Lower leg skin (tissue), 4 donors: Measurements from ENCODE around the gene CCDC85C. TPM values are rescaled to one million over a fixed set of nuclear protein-coding genes. Genes with fewer than 3 reads are reported as not detected.
"Not testable (repeated sequence)": the region's sequence is repeated elsewhere in the genome, so short reads cannot be mapped to it uniquely, and the experiment has no call there.

Experiments used
- DNase-seq, 2 donors: peaks; one replicate each; pipeline ENCODE4 v3.0.0-alpha.2; 2019; ENCODE audit warnings: low spot score in 2 of 2
- H3K4me3 ChIP-seq: fragments of 200-600 bp; sonication (generic); 2 replicates; pipeline ENCODE4 v1.5.1; 2017; ENCODE audit warnings: mild to moderate bottlenecking, low read depth; ENCODE audit not compliant: poor library complexity, severe bottlenecking
- POLR2A ChIP-seq, 2 donors: fragments of 450-650 bp; IDR thresholded peaks; one replicate each; pipeline ENCODE4 v1.6.1; 2016 to 2017; ENCODE audit warnings: antibody characterized with exemption in 2 of 2, mild to moderate bottlenecking in 1 of 2, moderate library complexity in 1 of 2
- WGBS, 2 donors: methylation state at CpG; one replicate each; pipeline ENCODE4 v1.1.5; 2018; 5-methylcytosine and 5-hydroxymethylcytosine counted together
- intact Hi-C: fragments of 100-400 bp; cut with DNase I; formaldehyde crosslinking; loops from one replicate; pipeline ENCODE4 v1.15.0; 2023; ENCODE audit warnings: low total_unique reads
- total RNA-seq, 4 donors: library from RNA; depleted of rRNA; stranded (reverse); fragments of >200 nt; gene quantifications; one replicate each; pipeline ENCODE4 v1.1.0, GENCODE V29; 2016
- TF ChIP-seq, protein P1 (sequence below), 3 donors: fragments of 450-650 bp; IDR thresholded peaks; one replicate each; pipeline ENCODE4 v1.5.1; 2016; ENCODE audit warnings: antibody characterized with exemption in 3 of 3, mild to moderate bottlenecking in 3 of 3, moderate library complexity in 2 of 3

CCDC85C gene
- total RNA-seq, 4 donors from 2014 or later, result 17.2 to 47.7 (median 33.3) TPM

- TF ChIP-seq, protein P1, sequence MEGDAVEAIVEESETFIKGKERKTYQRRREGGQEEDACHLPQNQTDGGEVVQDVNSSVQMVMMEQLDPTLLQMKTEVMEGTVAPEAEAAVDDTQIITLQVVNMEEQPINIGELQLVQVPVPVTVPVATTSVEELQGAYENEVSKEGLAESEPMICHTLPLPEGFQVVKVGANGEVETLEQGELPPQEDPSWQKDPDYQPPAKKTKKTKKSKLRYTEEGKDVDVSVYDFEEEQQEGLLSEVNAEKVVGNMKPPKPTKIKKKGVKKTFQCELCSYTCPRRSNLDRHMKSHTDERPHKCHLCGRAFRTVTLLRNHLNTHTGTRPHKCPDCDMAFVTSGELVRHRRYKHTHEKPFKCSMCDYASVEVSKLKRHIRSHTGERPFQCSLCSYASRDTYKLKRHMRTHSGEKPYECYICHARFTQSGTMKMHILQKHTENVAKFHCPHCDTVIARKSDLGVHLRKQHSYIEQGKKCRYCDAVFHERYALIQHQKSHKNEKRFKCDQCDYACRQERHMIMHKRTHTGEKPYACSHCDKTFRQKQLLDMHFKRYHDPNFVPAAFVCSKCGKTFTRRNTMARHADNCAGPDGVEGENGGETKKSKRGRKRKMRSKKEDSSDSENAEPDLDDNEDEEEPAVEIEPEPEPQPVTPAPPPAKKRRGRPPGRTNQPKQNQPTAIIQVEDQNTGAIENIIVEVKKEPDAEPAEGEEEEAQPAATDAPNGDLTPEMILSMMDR (IDR thresholded peaks at IDR 0.05), result no peak
- no peak for TF ChIP-seq POLR2A (IDR thresholded peaks at IDR 0.05)
- 88 to 90% methylated on average over 11 of the region's 11 CpGs for WGBS, 2 donors
- no peak overlapping the region for H3K4me3 ChIP-seq
- intact Hi-C loops, result no loop called here
- no peak for DNase-seq
Observed at GRCh38 chr14:99644035-99644587, 40.1 kb upstream of the CCDC85C start.

GRCh38 chr14:99643343-99643742 lies 39.3 kb upstream of the CCDC85C start:
- WGBS, 2 donors, result 69% methylated on average over 6 of the region's 6 CpGs
- intact Hi-C loops, result no loop called here
- TF ChIP-seq, protein P1 (IDR thresholded peaks at IDR 0.05), result no peak
- TF ChIP-seq POLR2A (IDR thresholded peaks at IDR 0.05), result no peak
- no peak overlapping the region for H3K4me3 ChIP-seq
- no peak for DNase-seq

- WGBS, 2 donors, result 92 to 93% methylated on average over 5 of the region's 5 CpGs
- H3K4me3 ChIP-seq, DNase-seq, intact Hi-C loops: not testable (repeated sequence)
Observed at GRCh38 chr14:99642771-99643170, 38.8 kb upstream of the CCDC85C start.

DNA sequence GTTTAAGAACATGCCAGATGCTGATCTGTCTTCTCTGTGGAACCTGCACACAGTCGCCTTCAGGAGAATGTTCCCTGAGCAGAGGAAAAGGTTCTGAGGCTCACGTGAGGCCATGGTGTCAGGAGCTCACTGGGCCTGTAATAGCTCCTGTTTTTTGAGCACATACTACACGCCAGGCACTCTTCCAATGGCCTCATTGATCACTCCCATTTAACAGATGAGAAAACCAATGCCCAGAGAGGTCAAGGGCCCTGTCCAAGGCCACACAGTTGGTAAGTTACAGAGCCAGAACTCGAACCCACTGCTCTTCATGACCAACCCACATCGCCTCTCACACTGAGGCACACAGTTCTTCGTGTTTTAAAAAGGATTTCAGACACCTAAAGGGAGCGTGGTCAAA lies 33.6 kb upstream of the CCDC85C start:
- DNase-seq, result no peak
- 84 to 92% methylated on average over 7 of the region's 7 CpGs for WGBS, 2 donors
- intact Hi-C loops, result no loop called here
- no peak overlapping the region for H3K4me3 ChIP-seq
- no peak for TF ChIP-seq POLR2A (IDR thresholded peaks at IDR 0.05)
- TF ChIP-seq, protein P1 (IDR thresholded peaks at IDR 0.05), result no peak

DNA sequence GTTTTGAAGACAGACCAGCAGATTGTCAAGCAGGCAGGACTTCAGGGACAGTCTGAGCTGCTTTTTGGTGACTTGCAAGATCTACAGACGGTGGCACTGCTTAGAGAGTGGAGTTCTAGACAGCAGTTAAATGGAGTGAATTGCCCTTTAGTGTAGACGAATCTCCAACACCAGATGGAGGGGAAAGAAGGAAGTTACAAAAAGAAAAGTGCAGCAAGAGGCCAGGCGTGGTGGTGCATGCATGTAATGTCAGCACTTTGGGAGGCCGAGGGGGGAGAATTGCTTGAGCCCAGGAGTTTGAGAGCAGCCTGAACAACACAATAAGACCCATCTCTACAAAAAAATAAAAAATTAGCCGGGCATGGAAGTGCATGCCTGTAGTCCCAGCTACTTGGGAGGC lies 32.5 kb upstream of the CCDC85C start:
- no peak for DNase-seq
- intact Hi-C loops, result no loop called here
- H3K4me3 ChIP-seq, result no peak overlapping the region
- WGBS, 2 donors, result 81 to 85% methylated on average over 5 of the region's 5 CpGs
- TF ChIP-seq, protein P1 (IDR thresholded peaks at IDR 0.05), result no peak
- no peak for TF ChIP-seq POLR2A (IDR thresholded peaks at IDR 0.05)

GRCh38 chr14:99635116-99635515 lies 31.1 kb upstream of the CCDC85C start:
- no peak for DNase-seq
- intact Hi-C loops, result no loop called here
- WGBS, 2 donors, result 83% methylated on average over 8 of the region's 8 CpGs
- no peak for TF ChIP-seq POLR2A (IDR thresholded peaks at IDR 0.05)
- no peak overlapping the region for H3K4me3 ChIP-seq

GRCh38 chr14:99634443-99634842 lies 30.4 kb upstream of the CCDC85C start:
- WGBS, 2 donors, result 63 to 80% methylated on average over 10 of the region's 10 CpGs

More at GRCh38 chr14:99634443-99634842, 30.4 kb upstream of the CCDC85C start:
- DNase-seq, result no peak
- no peak overlapping the region for H3K4me3 ChIP-seq
- TF ChIP-seq, protein P1 (IDR thresholded peaks at IDR 0.05), result no peak
- no peak for TF ChIP-seq POLR2A (IDR thresholded peaks at IDR 0.05)
- intact Hi-C loops, result no loop called here
